OCI-LY1 (cell line): ENCODE data around the gene CLEC1A.

Experiments used
- H2AFZ ChIP-seq: fragments of 200-600 bp; sonication (generic), shearing (Covaris generic); 2 replicates; pipeline ENCODE4 v1.6.0; 2014; ENCODE audit warnings: antibody characterized with exemption, mild to moderate bottlenecking, low read length
- H3F3A ChIP-seq: fragments of 200-600 bp; sonication (generic), shearing (Covaris generic); 2 replicates; pipeline ENCODE4 v1.6.0; 2014; ENCODE audit warnings: mild to moderate bottlenecking, antibody characterized with exemption, low read length, moderate library complexity; ENCODE audit not compliant: insufficient read depth
- H3K27ac ChIP-seq: fragments of 200-600 bp; sonication (generic); 2 replicates; pipeline ENCODE4 v1.5.1; 2014; ENCODE audit warnings: low read length, mixed run types, mild to moderate bottlenecking, low read depth; ENCODE audit not compliant: poor library complexity, severe bottlenecking
- H3K27me3 ChIP-seq: fragments of 200-600 bp; sonication (generic); 2 replicates; pipeline ENCODE4 v1.6.0; 2014; ENCODE audit warnings: antibody characterized with exemption, mild to moderate bottlenecking, low read length, moderate library complexity; ENCODE audit not compliant: insufficient read depth
- H3K36me3 ChIP-seq: fragments of 200-600 bp; sonication (generic); 2 replicates; pipeline ENCODE4 v1.6.1; 2014; ENCODE audit warnings: mild to moderate bottlenecking, antibody characterized with exemption, low read length, moderate library complexity, mixed read lengths; ENCODE audit not compliant: insufficient read depth
- H3K4me1 ChIP-seq: fragments of 200-600 bp; sonication (generic); 2 replicates; pipeline ENCODE4 v1.5.1; 2014; ENCODE audit warnings: mild to moderate bottlenecking, low read length, moderate library complexity; ENCODE audit not compliant: insufficient read depth, severe bottlenecking
- H3K4me2 ChIP-seq: fragments of 200-600 bp; sonication (generic), shearing (Covaris generic); 2 replicates; pipeline ENCODE4 v1.6.1; 2014; ENCODE audit warnings: low read length
- H3K4me3 ChIP-seq: fragments of 200-600 bp; sonication (generic); 2 replicates; pipeline ENCODE4 v1.5.1; 2014; ENCODE audit warnings: low read length, low read depth, mild to moderate bottlenecking, mixed read lengths; ENCODE audit not compliant: poor library complexity, severe bottlenecking
- H3K79me2 ChIP-seq: fragments of 200-600 bp; shearing (Covaris generic); 2 replicates; pipeline ENCODE4 v1.6.1; 2016; ENCODE audit warnings: mixed run types, low read length, mixed read lengths; ENCODE audit not compliant: insufficient read depth
- H3K9ac ChIP-seq: fragments of 200-600 bp; sonication (generic), shearing (Covaris generic); 2 replicates; pipeline ENCODE4 v1.6.1; 2014; ENCODE audit warnings: mild to moderate bottlenecking, low read length, mixed read lengths
- H3K9me2 ChIP-seq: fragments of 200-600 bp; sonication (generic), shearing (Covaris generic); 2 replicates; pipeline ENCODE4 v1.6.1; 2014; ENCODE audit warnings: low read depth, mild to moderate bottlenecking, low read length, mixed read lengths
- H3K9me3 ChIP-seq: fragments of 200-600 bp; shearing (Covaris generic); 2 replicates; pipeline ENCODE4 v1.6.1; 2014; ENCODE audit warnings: low read length, mixed read lengths
- H4K20me1 ChIP-seq: fragments of 200-600 bp; sonication (generic), shearing (Covaris generic); 2 replicates; pipeline ENCODE4 v1.6.0; 2016; ENCODE audit warnings: mild to moderate bottlenecking, low read length; ENCODE audit not compliant: insufficient read depth
- EZH2 ChIP-seq: fragments of 200-600 bp; sonication (generic), shearing (Covaris generic); IDR thresholded peaks from 2 replicates; pipeline ENCODE4 v1.8.0; 2017; ENCODE audit warnings: borderline replicate concordance, mixed run types, mild to moderate bottlenecking, antibody characterized with exemption, low read length, moderate library complexity, mixed read lengths
- TF ChIP-seq, protein P1 (sequence below): fragments of 200-600 bp; sonication (generic), shearing (Covaris generic); IDR thresholded peaks from 2 replicates; pipeline ENCODE4 v1.5.1; 2017; ENCODE audit warnings: mild to moderate bottlenecking, antibody characterized with exemption, low read length, moderate library complexity, mixed read lengths

The CLEC1A gene

DNA sequence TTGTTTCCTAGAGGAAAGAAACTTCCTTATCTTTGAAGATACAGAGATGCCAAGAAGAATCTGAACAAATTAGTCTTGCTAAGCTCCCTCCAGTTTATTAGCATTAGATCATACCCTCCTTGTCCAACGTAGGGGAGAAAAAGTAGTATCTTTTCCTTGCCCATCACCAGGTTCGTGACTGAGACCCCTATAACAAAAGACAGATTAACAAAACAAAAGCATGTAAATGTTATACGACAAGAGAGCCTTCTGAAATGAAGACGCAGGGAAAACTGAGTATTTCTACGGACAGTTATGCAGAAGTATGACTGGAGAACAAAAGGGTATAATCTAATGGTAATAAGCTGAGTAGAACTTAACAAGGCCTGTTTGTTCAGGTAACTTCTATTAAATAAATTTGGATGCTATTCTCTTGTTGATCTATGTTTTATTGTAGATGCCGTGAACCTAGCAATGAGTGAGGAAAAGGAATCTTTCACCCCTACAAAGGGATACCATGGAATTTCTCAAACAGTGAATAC, 34.1 kb upstream of the CLEC1A start:
- H3K9me3 ChIP-seq = no peaks in the 10 kb centered on the region
- no peak overlapping the region for H2AFZ ChIP-seq
- no peak for TF ChIP-seq EZH2
- TF ChIP-seq, protein P1, sequence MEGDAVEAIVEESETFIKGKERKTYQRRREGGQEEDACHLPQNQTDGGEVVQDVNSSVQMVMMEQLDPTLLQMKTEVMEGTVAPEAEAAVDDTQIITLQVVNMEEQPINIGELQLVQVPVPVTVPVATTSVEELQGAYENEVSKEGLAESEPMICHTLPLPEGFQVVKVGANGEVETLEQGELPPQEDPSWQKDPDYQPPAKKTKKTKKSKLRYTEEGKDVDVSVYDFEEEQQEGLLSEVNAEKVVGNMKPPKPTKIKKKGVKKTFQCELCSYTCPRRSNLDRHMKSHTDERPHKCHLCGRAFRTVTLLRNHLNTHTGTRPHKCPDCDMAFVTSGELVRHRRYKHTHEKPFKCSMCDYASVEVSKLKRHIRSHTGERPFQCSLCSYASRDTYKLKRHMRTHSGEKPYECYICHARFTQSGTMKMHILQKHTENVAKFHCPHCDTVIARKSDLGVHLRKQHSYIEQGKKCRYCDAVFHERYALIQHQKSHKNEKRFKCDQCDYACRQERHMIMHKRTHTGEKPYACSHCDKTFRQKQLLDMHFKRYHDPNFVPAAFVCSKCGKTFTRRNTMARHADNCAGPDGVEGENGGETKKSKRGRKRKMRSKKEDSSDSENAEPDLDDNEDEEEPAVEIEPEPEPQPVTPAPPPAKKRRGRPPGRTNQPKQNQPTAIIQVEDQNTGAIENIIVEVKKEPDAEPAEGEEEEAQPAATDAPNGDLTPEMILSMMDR = no peak
- no peak overlapping the region for H3K4me2 ChIP-seq
- no peak overlapping the region for H3K4me3 ChIP-seq
- no peaks in the 10 kb centered on the region for H3K9me2 ChIP-seq
- H3K36me3 ChIP-seq = no peaks in the 10 kb centered on the region
- H4K20me1 ChIP-seq = no peaks in the 10 kb centered on the region
- no peak overlapping the region for H3K9ac ChIP-seq
- H3K27me3 ChIP-seq = no peaks in the 10 kb centered on the region
- H3K27ac ChIP-seq = no peak overlapping the region
- peaks cover 5% of the 10 kb centered on the region for H3K4me1 ChIP-seq
- no peaks in the 10 kb centered on the region for H3K79me2 ChIP-seq
- no peaks in the 10 kb centered on the region for H3F3A ChIP-seq

DNA sequence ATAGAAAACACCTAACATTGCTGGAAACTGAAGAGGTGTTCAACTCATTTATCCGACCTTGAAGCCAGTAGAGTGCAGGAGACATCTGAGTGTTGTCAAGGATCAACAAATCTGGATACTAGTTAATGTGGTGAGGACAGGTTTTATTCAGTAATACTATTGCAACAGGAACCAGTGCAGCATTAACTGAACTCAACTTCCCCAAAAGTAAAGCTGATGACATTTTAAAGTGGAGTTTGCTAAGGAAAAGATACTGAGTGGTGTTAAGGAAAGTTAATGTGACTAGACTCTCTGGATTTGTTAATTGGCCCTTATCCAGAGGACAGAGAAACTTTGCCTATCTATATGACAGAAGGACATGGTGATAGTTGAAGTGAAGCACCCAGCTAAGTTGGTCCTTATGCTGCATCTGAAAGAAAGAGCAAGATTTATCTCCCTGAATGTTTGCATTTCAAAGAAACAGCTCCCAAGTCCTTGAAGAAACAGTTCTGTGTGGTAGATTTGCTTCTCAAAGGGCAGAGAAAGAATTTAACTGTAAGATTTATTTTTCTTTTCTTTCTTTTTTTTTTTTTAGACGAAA, 32.4 kb upstream of the CLEC1A start:
- Histone ChIP-seq H3K36me3 (no peaks in the 10 kb centered on the region), H3K27ac (no peak overlapping the region), H3K79me2 (no peaks in the 10 kb centered on the region), H2AFZ (no peak overlapping the region), H3K4me3 (no peak overlapping the region), H3K27me3 (no peaks in the 10 kb centered on the region), H4K20me1 (no peaks in the 10 kb centered on the region), H3K9me2 (no peaks in the 10 kb centered on the region), H3K4me2 (no peak overlapping the region), H3F3A (no peaks in the 10 kb centered on the region), H3K9me3 (no peaks in the 10 kb centered on the region), H3K4me1 (peaks cover 5% of the 10 kb centered on the region), H3K9ac (no peak overlapping the region)
- TF ChIP-seq EZH2 = no peak
- TF ChIP-seq, protein P1 = no peak

DNA sequence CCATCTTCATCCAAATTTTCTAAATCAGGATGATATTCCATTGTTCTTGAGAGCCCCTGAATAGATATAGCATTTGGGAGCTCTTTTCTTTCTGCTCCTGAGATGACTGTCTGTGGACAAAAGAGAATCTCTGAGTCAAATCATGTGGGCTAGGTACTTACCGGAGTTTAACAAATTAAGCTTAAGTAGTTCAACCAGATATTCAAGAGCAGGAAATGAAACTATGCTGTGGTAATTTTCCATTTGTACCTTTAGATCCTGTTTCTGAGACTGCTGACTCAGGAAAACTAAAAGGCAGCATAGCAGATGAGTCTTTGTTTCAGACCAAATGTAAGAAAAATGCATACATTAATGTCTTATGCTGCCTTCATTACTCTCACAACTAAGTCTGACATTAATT, 31.3 kb upstream of the CLEC1A start, which contains the start of gene CLEC7A:
CLEC7A (minus strand) TSS at position 158 of the 400 bp plus-strand sequence; CDS start at position 41, 117 bp downstream.
- Histone ChIP-seq H3K9ac (no peak within 1 kb of the TSS), H3K36me3 (no peaks in the 10 kb centered on the region), H3K27ac (no peak within 1 kb of the TSS), H3K9me3 (no peaks in the 10 kb centered on the region), H3K4me3 (no peak within 1 kb of the TSS), H3K4me2 (no peak within 1 kb of the TSS), H4K20me1 (no peaks in the 10 kb centered on the region), H2AFZ (no peak within 1 kb of the TSS), H3K9me2 (no peaks in the 10 kb centered on the region), H3K27me3 (no peaks in the 10 kb centered on the region), H3K79me2 (no peaks in the 10 kb centered on the region), H3K4me1 (peaks cover 5% of the 10 kb centered on the region), H3F3A (no peaks in the 10 kb centered on the region)
- TF ChIP-seq, protein P1 = no peak
- TF ChIP-seq EZH2 = no peak
